GM12878 (cell line): ENCODE data around the gene PLEKHG2. TPM values are rescaled to one million over a fixed set of nuclear protein-coding genes. Genes with fewer than 3 reads are reported as not detected.

Experiments
- ATF7 ChIP-seq: fragments of 450-650 bp; IDR thresholded peaks from 2 replicates; pipeline ENCODE4 v1.6.1; 2016; ENCODE audit warnings: low read depth, mild to moderate bottlenecking
- BACH1 ChIP-seq: fragments of 450-650 bp; IDR thresholded peaks from 2 replicates; pipeline ENCODE4 v1.6.1; 2017; ENCODE audit warnings: mild to moderate bottlenecking, borderline replicate concordance
- BCL3 ChIP-seq: IDR thresholded peaks from 2 replicates; pipeline ENCODE4 v1.6.1; 2011; ENCODE audit warnings: borderline replicate concordance, low read depth, mild to moderate bottlenecking, moderate library complexity, low read length; ENCODE audit not compliant: insufficient read depth, poor library complexity, severe bottlenecking
- CBX5 ChIP-seq: sonication (generic); IDR thresholded peaks from 2 replicates; pipeline ENCODE4 v1.6.1; 2016; ENCODE audit warnings: low read depth, moderate library complexity, mild to moderate bottlenecking, inconsistent platforms
- CREM ChIP-seq: IDR thresholded peaks from 2 replicates; pipeline ENCODE4 v1.6.1; 2014; ENCODE audit warnings: antibody characterized with exemption, low read depth
- E2F8 ChIP-seq: fragments of 450-650 bp; IDR thresholded peaks from 2 replicates; pipeline ENCODE4 v1.6.1; 2018; ENCODE audit warnings: mild to moderate bottlenecking, low read depth, moderate library complexity; ENCODE audit not compliant: partially characterized antibody
- GABPA ChIP-seq: IDR thresholded peaks from 2 replicates; pipeline ENCODE4 v1.6.1; 2014; ENCODE audit warnings: antibody characterized with exemption, low read depth, mild to moderate bottlenecking, inconsistent platforms
- HDAC6 ChIP-seq: fragments of 200-600 bp; sonication (generic); IDR thresholded peaks from one replicate; pipeline ENCODE4 v1.8.0; 2017; ENCODE audit warnings: antibody characterized with exemption; ENCODE audit not compliant: unreplicated experiment
- MTA2 ChIP-seq: fragments of 450-650 bp; IDR thresholded peaks from 2 replicates; pipeline ENCODE4 v1.6.1; 2016; ENCODE audit warnings: low read depth, mild to moderate bottlenecking, moderate library complexity
- MTA3 ChIP-seq: IDR thresholded peaks from 2 replicates; pipeline ENCODE4 v1.6.1; 2012; ENCODE audit warnings: low read length, inconsistent platforms, borderline replicate concordance
- NR2F1 ChIP-seq: fragments of 450-650 bp; conservative IDR thresholded peaks from 2 replicates; pipeline ENCODE4 v1.6.1; 2017; ENCODE audit warnings: mild to moderate bottlenecking
- SMARCA5 ChIP-seq: fragments of 450-650 bp; IDR thresholded peaks from 2 replicates; pipeline ENCODE4 v1.6.1; 2017; ENCODE audit warnings: mild to moderate bottlenecking
- STAT1 ChIP-seq: fragments of 450-650 bp; conservative IDR thresholded peaks from 2 replicates; pipeline ENCODE4 v1.6.1; 2014; ENCODE audit warnings: antibody characterized with exemption, mild to moderate bottlenecking
- TCF12 ChIP-seq: IDR thresholded peaks from 2 replicates; pipeline ENCODE4 v1.6.1; 2011; ENCODE audit warnings: low read depth, mild to moderate bottlenecking, low read length
- YBX1 ChIP-seq: fragments of 450-650 bp; IDR thresholded peaks from 2 replicates; pipeline ENCODE4 v1.6.1; 2016; ENCODE audit warnings: antibody characterized with exemption
- polyA plus RNA-seq, 11 experiments: library from polyadenylated mRNA; depleted of rRNA in 4 of 11; unstranded in 6 of 11; stranded (reverse) in 5 of 11; fragments of >200 nt; fragmentation: Nextera tagmentation in 4 of 11; fragmentation: Illumina TruSeq in 1 of 11; extraction: Ambion mirVana in 4 of 11; extraction: Trizol in 1 of 11; gene quantifications; 1 replicate in 1 of 11; 2 replicates in 10 of 11; pipeline versions ENCODE4 v1.2.1 to v1.2.3, GENCODE V29; 2011 to 2016; ENCODE audit warnings: inconsistent platforms in 2 of 11, missing spikeins in 2 of 11, low read depth in 1 of 11
- total RNA-seq, 4 experiments: library from RNA; depleted of rRNA in 3 of 4; stranded (reverse); fragments of >200 nt in 3 of 4; fragmentation: Illumina TruSeq in 1 of 4; extraction: Trizol in 1 of 4; gene quantifications; 2 replicates each; pipeline versions ENCODE4 v1.2.1 to v1.2.3, GENCODE V29; 2013 to 2021
- TF ChIP-seq, protein P1 (sequence below): fragments of 450-650 bp; IDR thresholded peaks from 2 replicates; pipeline ENCODE4 v1.6.1; 2016; ENCODE audit warnings: mild to moderate bottlenecking
- TF ChIP-seq, protein P2 (sequence below): fragments of 450-650 bp; IDR thresholded peaks from 2 replicates; pipeline ENCODE4 v1.6.1; 2017; ENCODE audit warnings: mild to moderate bottlenecking
- TF ChIP-seq, protein P3 (sequence below): fragments of 450-650 bp; IDR thresholded peaks from 2 replicates; pipeline ENCODE4 v1.6.1; 2017; ENCODE audit warnings: antibody characterized with exemption, mild to moderate bottlenecking, moderate library complexity
- TF ChIP-seq, protein P4 (sequence below): fragments of 450-650 bp; IDR thresholded peaks from 2 replicates; pipeline ENCODE4 v1.6.1; 2014; ENCODE audit warnings: mild to moderate bottlenecking

The PLEKHG2 gene
- total and polyA plus RNA-seq, 10 of the 15 experiments (the other 5 are each of a cell fraction or from before 2014, with no cell fraction given): 3.0 to 62.5 (median 17.2) TPM

GRCh38 chr19:39390751-39391437, 21.6 kb upstream of the PLEKHG2 start, which contains the start of the genes MED29 and PAF1 (continued):
- peak; percentile 61; the same call in 1 of the 2 replicates for TF ChIP-seq NR2F1
- TF ChIP-seq, protein P1, sequence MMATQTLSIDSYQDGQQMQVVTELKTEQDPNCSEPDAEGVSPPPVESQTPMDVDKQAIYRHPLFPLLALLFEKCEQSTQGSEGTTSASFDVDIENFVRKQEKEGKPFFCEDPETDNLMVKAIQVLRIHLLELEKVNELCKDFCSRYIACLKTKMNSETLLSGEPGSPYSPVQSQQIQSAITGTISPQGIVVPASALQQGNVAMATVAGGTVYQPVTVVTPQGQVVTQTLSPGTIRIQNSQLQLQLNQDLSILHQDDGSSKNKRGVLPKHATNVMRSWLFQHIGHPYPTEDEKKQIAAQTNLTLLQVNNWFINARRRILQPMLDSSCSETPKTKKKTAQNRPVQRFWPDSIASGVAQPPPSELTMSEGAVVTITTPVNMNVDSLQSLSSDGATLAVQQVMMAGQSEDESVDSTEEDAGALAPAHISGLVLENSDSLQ: peak; percentile 98
- peak; percentile 52; the same call in 1 of the 2 replicates for TF ChIP-seq TCF12
- peak; percentile 45 for TF ChIP-seq BCL3
- no peak for TF ChIP-seq E2F8
- TF ChIP-seq SMARCA5: peak; percentile 79; the same call in 1 of the 2 replicates
- peak; percentile 77 for TF ChIP-seq BACH1
- no peak; the same call in 1 of the 2 replicates for TF ChIP-seq STAT1
- TF ChIP-seq, protein P2, sequence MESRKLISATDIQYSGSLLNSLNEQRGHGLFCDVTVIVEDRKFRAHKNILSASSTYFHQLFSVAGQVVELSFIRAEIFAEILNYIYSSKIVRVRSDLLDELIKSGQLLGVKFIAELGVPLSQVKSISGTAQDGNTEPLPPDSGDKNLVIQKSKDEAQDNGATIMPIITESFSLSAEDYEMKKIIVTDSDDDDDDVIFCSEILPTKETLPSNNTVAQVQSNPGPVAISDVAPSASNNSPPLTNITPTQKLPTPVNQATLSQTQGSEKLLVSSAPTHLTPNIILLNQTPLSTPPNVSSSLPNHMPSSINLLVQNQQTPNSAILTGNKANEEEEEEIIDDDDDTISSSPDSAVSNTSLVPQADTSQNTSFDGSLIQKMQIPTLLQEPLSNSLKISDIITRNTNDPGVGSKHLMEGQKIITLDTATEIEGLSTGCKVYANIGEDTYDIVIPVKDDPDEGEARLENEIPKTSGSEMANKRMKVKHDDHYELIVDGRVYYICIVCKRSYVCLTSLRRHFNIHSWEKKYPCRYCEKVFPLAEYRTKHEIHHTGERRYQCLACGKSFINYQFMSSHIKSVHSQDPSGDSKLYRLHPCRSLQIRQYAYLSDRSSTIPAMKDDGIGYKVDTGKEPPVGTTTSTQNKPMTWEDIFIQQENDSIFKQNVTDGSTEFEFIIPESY: peak; percentile 62; the same call in 1 of the 2 replicates
- TF ChIP-seq GABPA: peak; percentile 86
- peak; percentile 84; the same call in 1 of the 2 replicates for TF ChIP-seq CREM
- no peak for TF ChIP-seq MTA2
- TF ChIP-seq, protein P3, sequence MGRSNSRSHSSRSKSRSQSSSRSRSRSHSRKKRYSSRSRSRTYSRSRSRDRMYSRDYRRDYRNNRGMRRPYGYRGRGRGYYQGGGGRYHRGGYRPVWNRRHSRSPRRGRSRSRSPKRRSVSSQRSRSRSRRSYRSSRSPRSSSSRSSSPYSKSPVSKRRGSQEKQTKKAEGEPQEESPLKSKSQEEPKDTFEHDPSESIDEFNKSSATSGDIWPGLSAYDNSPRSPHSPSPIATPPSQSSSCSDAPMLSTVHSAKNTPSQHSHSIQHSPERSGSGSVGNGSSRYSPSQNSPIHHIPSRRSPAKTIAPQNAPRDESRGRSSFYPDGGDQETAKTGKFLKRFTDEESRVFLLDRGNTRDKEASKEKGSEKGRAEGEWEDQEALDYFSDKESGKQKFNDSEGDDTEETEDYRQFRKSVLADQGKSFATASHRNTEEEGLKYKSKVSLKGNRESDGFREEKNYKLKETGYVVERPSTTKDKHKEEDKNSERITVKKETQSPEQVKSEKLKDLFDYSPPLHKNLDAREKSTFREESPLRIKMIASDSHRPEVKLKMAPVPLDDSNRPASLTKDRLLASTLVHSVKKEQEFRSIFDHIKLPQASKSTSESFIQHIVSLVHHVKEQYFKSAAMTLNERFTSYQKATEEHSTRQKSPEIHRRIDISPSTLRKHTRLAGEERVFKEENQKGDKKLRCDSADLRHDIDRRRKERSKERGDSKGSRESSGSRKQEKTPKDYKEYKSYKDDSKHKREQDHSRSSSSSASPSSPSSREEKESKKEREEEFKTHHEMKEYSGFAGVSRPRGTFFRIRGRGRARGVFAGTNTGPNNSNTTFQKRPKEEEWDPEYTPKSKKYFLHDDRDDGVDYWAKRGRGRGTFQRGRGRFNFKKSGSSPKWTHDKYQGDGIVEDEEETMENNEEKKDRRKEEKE: no peak
- no peak for TF ChIP-seq HDAC6
- no peak for TF ChIP-seq MTA3
- peak; percentile 99 for TF ChIP-seq ATF7
- TF ChIP-seq YBX1: no peak
- no peak for TF ChIP-seq CBX5
- TF ChIP-seq, protein P4, sequence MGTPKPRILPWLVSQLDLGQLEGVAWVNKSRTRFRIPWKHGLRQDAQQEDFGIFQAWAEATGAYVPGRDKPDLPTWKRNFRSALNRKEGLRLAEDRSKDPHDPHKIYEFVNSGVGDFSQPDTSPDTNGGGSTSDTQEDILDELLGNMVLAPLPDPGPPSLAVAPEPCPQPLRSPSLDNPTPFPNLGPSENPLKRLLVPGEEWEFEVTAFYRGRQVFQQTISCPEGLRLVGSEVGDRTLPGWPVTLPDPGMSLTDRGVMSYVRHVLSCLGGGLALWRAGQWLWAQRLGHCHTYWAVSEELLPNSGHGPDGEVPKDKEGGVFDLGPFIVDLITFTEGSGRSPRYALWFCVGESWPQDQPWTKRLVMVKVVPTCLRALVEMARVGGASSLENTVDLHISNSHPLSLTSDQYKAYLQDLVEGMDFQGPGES: peak; percentile 86
